B cell (primary cell): ENCODE data around the gene APP. TPM values are rescaled to one million over a fixed set of nuclear protein-coding genes. Genes with fewer than 3 reads are reported as not detected.

ENCODE experiments used
- ATAC-seq: fragments of 200-7000 bp; cut with Tn5 transposase; one replicate; pipeline ENCODE4 v1.10.0; 2021; ENCODE audit warnings: low read depth, mild to moderate bottlenecking, moderate number of reproducible peaks, moderate library complexity
- CTCF ChIA-PET: fragments of 350-600 bp; sonication (Branson Sonifier 250); formaldehyde crosslinking; loops from one replicate; lab custom pipeline; 2021; ENCODE audit warnings: antibody characterized with exemption, inconsistent platforms; lab: Charles Lee
- POLR2A ChIA-PET: fragments of 350-600 bp; sonication (Branson Sonifier 250); formaldehyde crosslinking; loops from one replicate; lab custom pipeline; 2021; ENCODE audit warnings: antibody characterized with exemption; lab: Charles Lee
- DNase-seq: peaks from one replicate; pipeline ENCODE4 v3.0.0; 2013
- H2AFZ ChIP-seq: 2 replicates; pipeline ENCODE4 v1.6.1; 2012; ENCODE audit warnings: mild to moderate bottlenecking, low read depth, low read length; ENCODE audit not compliant: insufficient read depth, poor library complexity, severe bottlenecking
- H3K27ac ChIP-seq, 2 donors: 1 replicate in 1 of 2; 2 replicates in 1 of 2; pipeline ENCODE4 v1.5.1; 2012 to 2013; ENCODE audit warnings: low read length in 2 of 2, mild to moderate bottlenecking in 2 of 2, moderate library complexity in 1 of 2
- H3K27me3 ChIP-seq, 4 experiments: fragments of 200-600 bp in 1 of 4; sonication (generic) in 1 of 4; replicated peaks in 1 of 4; 1 replicate in 2 of 4; 2 replicates in 2 of 4; pipeline versions ENCODE4 v1.6.1 to v1.7.0; 2013 to 2016; ENCODE audit warnings: low read length in 3 of 4, mild to moderate bottlenecking in 2 of 4, mixed read lengths in 1 of 4, moderate library complexity in 1 of 4; ENCODE audit not compliant: insufficient read depth in 4 of 4, control insufficient read depth in 3 of 4; ENCODE audit errors: control extremely low read depth in 1 of 4
- H3K36me3 ChIP-seq, 2 experiments: replicated peaks in 1 of 2; 1 replicate in 1 of 2; 2 replicates in 1 of 2; pipeline versions ENCODE4 v1.6.1 to v1.7.1; 2013; ENCODE audit warnings: low read length in 1 of 2; ENCODE audit not compliant: insufficient read depth in 2 of 2, control insufficient read depth in 1 of 2; ENCODE audit errors: control extremely low read depth in 1 of 2, extremely low read depth in 1 of 2
- H3K4me1 ChIP-seq, 2 donors: fragments of 200-600 bp in 1 of 2; sonication (generic) in 1 of 2; 1 replicate in 1 of 2; 2 replicates in 1 of 2; pipeline versions ENCODE4 v1.5.1 to v1.6.1; 2013 to 2017; ENCODE audit warnings: low read length in 2 of 2; ENCODE audit not compliant: control insufficient read depth in 2 of 2, insufficient read depth in 2 of 2
- H3K4me2 ChIP-seq: replicated peaks from 2 replicates; pipeline ENCODE3; 2012; ENCODE audit warnings: mild to moderate bottlenecking, low read depth, low read length; ENCODE audit not compliant: poor library complexity, severe bottlenecking
- H3K4me3 ChIP-seq, 5 experiments: fragments of 200-600 bp in 1 of 5; sonication (generic) in 1 of 5; 1 replicate in 3 of 5; 2 replicates in 2 of 5; pipeline versions ENCODE4 v1.5.1 to v1.7.0; 2011 to 2016; ENCODE audit warnings: low read length in 4 of 5, mild to moderate bottlenecking in 4 of 5, low read depth in 2 of 5, control low read depth in 1 of 5, moderate library complexity in 1 of 5; ENCODE audit not compliant: insufficient read depth in 1 of 5; ENCODE audit errors: control extremely low read depth in 1 of 5, extremely low read depth in 1 of 5
- H3K79me2 ChIP-seq: fragments of 200-600 bp; sonication (generic); one replicate; pipeline ENCODE4 v1.6.0; 2016; ENCODE audit warnings: low read length; ENCODE audit not compliant: control insufficient read depth, insufficient read depth
- H3K9ac ChIP-seq: fragments of 200-600 bp; sonication (generic); 2 replicates; pipeline ENCODE4 v1.6.1; 2017; ENCODE audit warnings: mild to moderate bottlenecking, low read length, moderate library complexity
- H3K9me3 ChIP-seq, 3 donors: one replicate each; pipeline versions ENCODE4 v1.6.1 to v1.7.1; 2013; ENCODE audit warnings: low read length in 2 of 3; ENCODE audit not compliant: control insufficient read depth in 2 of 3, insufficient read depth in 1 of 3; ENCODE audit errors: control extremely low read depth in 1 of 3
- H4K20me1 ChIP-seq: 2 replicates; pipeline ENCODE4 v1.6.0; 2012; ENCODE audit warnings: mild to moderate bottlenecking, low read length; ENCODE audit not compliant: insufficient read depth, control insufficient read depth, poor library complexity, severe bottlenecking
- H3K27ac Mint-ChIP-seq: one replicate; pipeline ENCODE4 v1.8.0; 2021; ENCODE audit warnings: mixed read lengths
- H3K27me3 Mint-ChIP-seq: one replicate; pipeline ENCODE4 v1.8.0; 2021; ENCODE audit warnings: mixed read lengths
- H3K4me1 Mint-ChIP-seq: one replicate; pipeline ENCODE4 v1.8.0; 2021; ENCODE audit warnings: mixed read lengths
- H3K4me3 Mint-ChIP-seq: one replicate; pipeline ENCODE4 v1.8.0; 2021; ENCODE audit warnings: mixed read lengths
- H3K9me3 Mint-ChIP-seq: one replicate; pipeline ENCODE4 v1.8.0; 2022; ENCODE audit warnings: mixed read lengths; ENCODE audit not compliant: insufficient read depth
- EZH2 ChIP-seq: IDR thresholded peaks from 2 replicates; pipeline ENCODE4 v1.6.1; 2012; ENCODE audit warnings: borderline replicate concordance, low read depth, mild to moderate bottlenecking, moderate library complexity, low read length; ENCODE audit not compliant: insufficient read depth, poor library complexity, severe bottlenecking
- WGBS: methylation state at CpG from one replicate; pipeline ENCODE4 v1.1.5; 2013; ENCODE audit warnings: missing lambda C conversion rate; ENCODE audit not compliant: insufficient coverage; 5-methylcytosine and 5-hydroxymethylcytosine counted together
- intact Hi-C: fragments of 100-400 bp; cut with micrococcal nuclease; formaldehyde crosslinking; loops from one replicate; pipeline ENCODE4 v1.10.0; 2022
- polyA plus RNA-seq: library from polyadenylated mRNA; depleted of rRNA; stranded (reverse); fragments of >200 nt; gene quantifications from 2 replicates; pipeline ENCODE4 v1.2.3, GENCODE V29; 2012
- total RNA-seq, 2 donors: library from RNA; stranded (reverse); fragments of 120-200 nt in 1 of 2; gene quantifications; 1 replicate in 1 of 2; 2 replicates in 1 of 2; pipeline versions ENCODE4 v1.2.3 to v1.2.4, GENCODE V29; 2013 to 2022
- TF ChIP-seq, protein P1 (sequence below): fragments of 200-600 bp; IDR thresholded peaks from one replicate; pipeline ENCODE4 v1.8.0; 2022; ENCODE audit warnings: antibody characterized with exemption, mild to moderate bottlenecking

APP gene
- total and polyA plus RNA-seq, 2 donors (not counting 1 experiment from before 2014, with no cell fraction given), result 28.3 to 34.7 TPM

GRCh38 chr21:26167593-26167992 is 3.0 kb downstream of the APP start:
- Mint-ChIP-seq H3K4me1 (peaks cover 16% of the 10 kb centered on the region), H3K27me3 (peaks cover 13% of the 10 kb centered on the region), H3K9me3 (no peaks in the 10 kb centered on the region), H3K27ac (no peak overlapping the region), H3K4me3 (no peak overlapping the region)
- ChIA-PET POLR2A (no interaction called here), CTCF (interaction anchor here (0.9 to 5.2 kb wide), 6 partner anchors 9 to 285 kb away, joined by 3 to 43 read pairs (median 4); no protein-coding TSS in a partner anchor)
- H2AFZ ChIP-seq, result no peak overlapping the region
- TF ChIP-seq, protein P1, sequence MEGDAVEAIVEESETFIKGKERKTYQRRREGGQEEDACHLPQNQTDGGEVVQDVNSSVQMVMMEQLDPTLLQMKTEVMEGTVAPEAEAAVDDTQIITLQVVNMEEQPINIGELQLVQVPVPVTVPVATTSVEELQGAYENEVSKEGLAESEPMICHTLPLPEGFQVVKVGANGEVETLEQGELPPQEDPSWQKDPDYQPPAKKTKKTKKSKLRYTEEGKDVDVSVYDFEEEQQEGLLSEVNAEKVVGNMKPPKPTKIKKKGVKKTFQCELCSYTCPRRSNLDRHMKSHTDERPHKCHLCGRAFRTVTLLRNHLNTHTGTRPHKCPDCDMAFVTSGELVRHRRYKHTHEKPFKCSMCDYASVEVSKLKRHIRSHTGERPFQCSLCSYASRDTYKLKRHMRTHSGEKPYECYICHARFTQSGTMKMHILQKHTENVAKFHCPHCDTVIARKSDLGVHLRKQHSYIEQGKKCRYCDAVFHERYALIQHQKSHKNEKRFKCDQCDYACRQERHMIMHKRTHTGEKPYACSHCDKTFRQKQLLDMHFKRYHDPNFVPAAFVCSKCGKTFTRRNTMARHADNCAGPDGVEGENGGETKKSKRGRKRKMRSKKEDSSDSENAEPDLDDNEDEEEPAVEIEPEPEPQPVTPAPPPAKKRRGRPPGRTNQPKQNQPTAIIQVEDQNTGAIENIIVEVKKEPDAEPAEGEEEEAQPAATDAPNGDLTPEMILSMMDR, result no peak
- no peak for TF ChIP-seq EZH2
- H3K4me3 ChIP-seq, result no peak overlapping the region
- H3K27me3 ChIP-seq, result peaks cover 0 to 9% (median 2%) of the 10 kb centered on the region in 4 experiments
- H3K9me3 ChIP-seq, result no peaks in the 10 kb centered on the region
- no peak overlapping the region for H3K4me2 ChIP-seq
- WGBS, result 93% methylated on average over 4 of the region's 9 CpGs
- no peaks in the 10 kb centered on the region for H3K36me3 ChIP-seq
- peaks cover 56% of the 10 kb centered on the region for H3K79me2 ChIP-seq
- H3K9ac ChIP-seq, result no peak overlapping the region
- intact Hi-C loops, result loop anchor here (10.0 kb wide), 2 partner anchors 93 to 433 kb away; partner anchors contain the start of genes ATP5PF and GABPA
- peaks cover 9 to 18% of the 10 kb centered on the region in 2 donors for H3K4me1 ChIP-seq
- ATAC-seq, result no peak
- H3K27ac ChIP-seq, result no peak overlapping the region
- no peaks in the 10 kb centered on the region for H4K20me1 ChIP-seq
- DNase-seq, result no peak

DNA sequence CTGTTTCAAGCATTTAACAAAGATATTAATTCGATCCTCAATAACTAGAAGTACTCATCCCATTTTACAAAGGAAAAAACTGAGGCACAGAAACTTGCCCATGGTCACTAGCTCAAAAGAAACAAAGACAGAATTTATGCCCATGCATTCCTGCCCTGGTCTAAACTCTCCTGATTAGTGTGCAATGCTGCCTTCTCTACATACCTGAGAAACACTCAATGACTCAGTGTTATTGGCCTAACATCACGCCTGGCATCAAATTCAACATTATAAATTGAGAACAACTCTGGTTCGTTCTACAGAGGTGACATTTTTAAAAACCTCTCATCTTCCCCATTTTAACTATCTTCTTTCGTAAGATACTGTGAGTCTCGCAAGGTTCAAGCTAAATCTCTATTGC is 5.2 kb downstream of the APP start:
- Mint-ChIP-seq H3K4me3 (no peak overlapping the region), H3K9me3 (no peaks in the 10 kb centered on the region), H3K27ac (no peak overlapping the region), H3K27me3 (no peaks in the 10 kb centered on the region), H3K4me1 (peaks cover 11% of the 10 kb centered on the region)
- Histone ChIP-seq H3K27me3 (peaks cover 0 to 4% (median 0%) of the 10 kb centered on the region in 4 experiments), H3K27ac (no peak overlapping the region), H3K9me3 (no peaks in the 10 kb centered on the region), H3K9ac (no peak overlapping the region), H3K4me1 (peaks cover 4 to 11% of the 10 kb centered on the region in 2 donors), H3K4me2 (no peak overlapping the region), H3K36me3 (no peaks in the 10 kb centered on the region), H2AFZ (no peak overlapping the region), H3K4me3 (no peak overlapping the region), H4K20me1 (no peaks in the 10 kb centered on the region), H3K79me2 (peaks cover 76% of the 10 kb centered on the region)
- no peak for DNase-seq
- ATAC-seq, result no peak
- ChIA-PET POLR2A (no interaction called here), CTCF (interaction anchor here (0.6 to 1.2 kb wide), 2 partner anchors 10 to 21 kb away, joined by 3 read pairs; no protein-coding TSS in a partner anchor)
- intact Hi-C loops, result loop anchor here (10.0 kb wide), 2 partner anchors 91 to 431 kb away; partner anchors contain the start of genes ATP5PF and GABPA
- TF ChIP-seq EZH2, result no peak
- TF ChIP-seq, protein P1, result no peak
- 91% methylated on average over 5 of the region's 5 CpGs for WGBS
